Ishikawa (cell line): Measurements from ENCODE around the gene MAN2B2.

Source experiments
- CEBPB ChIP-seq: IDR thresholded peaks from 2 replicates; pipeline ENCODE4 v1.6.1; 2012
- EGR1 ChIP-seq: IDR thresholded peaks from 2 replicates; pipeline ENCODE4 v1.6.1; 2012
- EP300 ChIP-seq: IDR thresholded peaks from 2 replicates; pipeline ENCODE4 v1.6.1; 2012; ENCODE audit warnings: borderline replicate concordance
- MAX ChIP-seq: IDR thresholded peaks from 2 replicates; pipeline ENCODE4 v1.6.1; 2012
- RAD21 ChIP-seq: IDR thresholded peaks from 2 replicates; pipeline ENCODE4 v1.6.1; 2012; ENCODE audit warnings: low read depth
- REST ChIP-seq: IDR thresholded peaks from 2 replicates; pipeline ENCODE4 v1.6.1; 2012; ENCODE audit warnings: low read depth, mild to moderate bottlenecking
- TAF1 ChIP-seq: IDR thresholded peaks from 2 replicates; pipeline ENCODE4 v1.6.1; 2012; ENCODE audit warnings: low read depth, mild to moderate bottlenecking
- TCF12 ChIP-seq: IDR thresholded peaks from 2 replicates; pipeline ENCODE4 v1.6.1; 2012; ENCODE audit warnings: low read depth
- TF ChIP-seq, protein P1 (sequence below): IDR thresholded peaks from 2 replicates; pipeline ENCODE4 v1.6.1; 2012

- TF ChIP-seq CEBPB (no peak), EGR1 (no peak), TAF1 (peak; percentile 98), EP300 (no peak; the same call in 1 of the 2 replicates), RAD21 (no peak), REST (peak; percentile 22; the same call in 1 of the 2 replicates), TCF12 (peak; percentile 61), MAX (peak; percentile 95)
- TF ChIP-seq, protein P1, sequence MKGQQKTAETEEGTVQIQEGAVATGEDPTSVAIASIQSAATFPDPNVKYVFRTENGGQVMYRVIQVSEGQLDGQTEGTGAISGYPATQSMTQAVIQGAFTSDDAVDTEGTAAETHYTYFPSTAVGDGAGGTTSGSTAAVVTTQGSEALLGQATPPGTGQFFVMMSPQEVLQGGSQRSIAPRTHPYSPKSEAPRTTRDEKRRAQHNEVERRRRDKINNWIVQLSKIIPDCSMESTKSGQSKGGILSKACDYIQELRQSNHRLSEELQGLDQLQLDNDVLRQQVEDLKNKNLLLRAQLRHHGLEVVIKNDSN: no peak
Measured at GRCh38 chr4:6640292-6641163, 65.5 kb downstream of the MAN2B2 start, which contains the start of gene MRFAP1.
